Neural cell (in vitro differentiated cells): Measurements from ENCODE around the gene CNIH1. TPM values are rescaled to one million over a fixed set of nuclear protein-coding genes. Genes with fewer than 3 reads are reported as not detected.
A peak's percentile ranks its signal among the peaks of the same experiment; 100 is the strongest.

Experiments used
- H2AFZ ChIP-seq: fragments of 200-600, 300-800 bp; sonication (generic), shearing (Covaris generic); 2 replicates; pipeline ENCODE4 v1.6.0; 2014; ENCODE audit warnings: low read depth, mild to moderate bottlenecking, antibody characterized with exemption, low read length, moderate library complexity
- H3F3A ChIP-seq: fragments of 200-600 bp; shearing (Covaris generic); 2 replicates; pipeline ENCODE4 v1.6.1; 2016; ENCODE audit warnings: mild to moderate bottlenecking, moderate library complexity, mixed read lengths, antibody characterized with exemption, low read length; ENCODE audit not compliant: insufficient read depth, poor library complexity, severe bottlenecking
- H3K27ac ChIP-seq: fragments of 200-600, 300-800 bp; sonication (generic), shearing (Covaris generic); 2 replicates; pipeline ENCODE4 v1.5.1; 2014; ENCODE audit warnings: mild to moderate bottlenecking, low read length, moderate library complexity
- H3K27me3 ChIP-seq: fragments of 300-800, 200-600 bp; sonication (generic), shearing (Covaris generic); 2 replicates; pipeline ENCODE4 v1.6.0; 2014; ENCODE audit warnings: mild to moderate bottlenecking, low read depth, low read length, moderate library complexity; ENCODE audit not compliant: insufficient read depth
- H3K36me3 ChIP-seq: fragments of 300-800, 200-600 bp; sonication (generic), shearing (Covaris generic); 2 replicates; pipeline ENCODE4 v1.5.1; 2014; ENCODE audit warnings: mild to moderate bottlenecking, antibody characterized with exemption, low read length, moderate library complexity; ENCODE audit not compliant: insufficient read depth
- H3K4me2 ChIP-seq: fragments of 300-800, 200-600 bp; sonication (generic), shearing (Covaris generic); 2 replicates; pipeline ENCODE4 v1.6.0; 2014; ENCODE audit warnings: mild to moderate bottlenecking, low read length
- H3K4me3 ChIP-seq: fragments of 300-800, 200-600 bp; sonication (generic), shearing (Covaris generic); 2 replicates; pipeline ENCODE4 v1.5.1; 2014; ENCODE audit warnings: mild to moderate bottlenecking, low read length, moderate library complexity
- H3K79me2 ChIP-seq: fragments of 200-600 bp; shearing (Covaris generic); replicated peaks from 2 replicates; pipeline ENCODE4 v1.6.0; 2014; ENCODE audit warnings: mild to moderate bottlenecking, low read length, moderate library complexity; ENCODE audit not compliant: insufficient read depth
- H3K9ac ChIP-seq: fragments of 300-800, 200-600 bp; sonication (generic), shearing (Covaris generic); 2 replicates; pipeline ENCODE4 v1.6.1; 2016; ENCODE audit warnings: mild to moderate bottlenecking, low read length, mixed read lengths
- H3K9me2 ChIP-seq: fragments of 200-600 bp; shearing (Covaris generic); 2 replicates; pipeline ENCODE4 v1.6.1; 2016; ENCODE audit warnings: mild to moderate bottlenecking, low read length, mixed read lengths; ENCODE audit not compliant: insufficient read depth
- H3K9me3 ChIP-seq: fragments of 200-600, 300-800 bp; sonication (generic), shearing (Covaris generic); 2 replicates; pipeline ENCODE4 v1.6.1; 2016; ENCODE audit warnings: mild to moderate bottlenecking, mixed run types, low read length, moderate library complexity, mixed read lengths
- H4K20me1 ChIP-seq: fragments of 200-600 bp; shearing (Covaris generic); 2 replicates; pipeline ENCODE4 v1.6.1; 2016; ENCODE audit warnings: mild to moderate bottlenecking, mixed run types; ENCODE audit not compliant: insufficient read depth
- CTCF ChIP-seq: fragments of 450-650 bp; IDR thresholded peaks from 2 replicates; pipeline ENCODE4 v1.5.1; 2014; ENCODE audit warnings: antibody characterized with exemption, mild to moderate bottlenecking, moderate library complexity; ENCODE audit not compliant: poor library complexity, severe bottlenecking
- EP300 ChIP-seq: fragments of 450-650 bp; conservative IDR thresholded peaks from 2 replicates; pipeline ENCODE4 v1.6.1; 2014; ENCODE audit warnings: antibody characterized with exemption, mild to moderate bottlenecking, moderate library complexity; ENCODE audit not compliant: poor library complexity, severe bottlenecking
- EZH2 ChIP-seq: fragments of 200-600, 300-800 bp; shearing (Covaris generic), sonication (generic); IDR thresholded peaks from 2 replicates; pipeline ENCODE4 v1.6.1; 2014; ENCODE audit warnings: antibody characterized with exemption, low read length, borderline replicate concordance, mild to moderate bottlenecking; ENCODE audit not compliant: insufficient read depth, poor library complexity, severe bottlenecking
- MXI1 ChIP-seq: fragments of 450-650 bp; conservative IDR thresholded peaks from 2 replicates; pipeline ENCODE4 v1.6.1; 2014; ENCODE audit warnings: antibody characterized with exemption, mild to moderate bottlenecking; ENCODE audit not compliant: poor library complexity, severe bottlenecking
- POLR2AphosphoS5 ChIP-seq: IDR thresholded peaks from 2 replicates; pipeline ENCODE4 v1.6.1; 2012
- RAD21 ChIP-seq: fragments of 450-650 bp; conservative IDR thresholded peaks from 2 replicates; pipeline ENCODE4 v1.6.1; 2014; ENCODE audit warnings: antibody characterized with exemption, mild to moderate bottlenecking, moderate library complexity
- REST ChIP-seq: IDR thresholded peaks from 2 replicates; pipeline ENCODE4 v1.6.1; 2012; ENCODE audit warnings: borderline replicate concordance
- SMC3 ChIP-seq: fragments of 450-650 bp; conservative IDR thresholded peaks from 2 replicates; pipeline ENCODE4 v1.6.1; 2014; ENCODE audit warnings: antibody characterized with exemption, mild to moderate bottlenecking, moderate library complexity; ENCODE audit not compliant: poor library complexity
- TAF1 ChIP-seq: IDR thresholded peaks from 2 replicates; pipeline ENCODE4 v1.6.1; 2012; ENCODE audit warnings: low read depth
- polyA plus RNA-seq: library from polyadenylated mRNA; depleted of rRNA; stranded (reverse); fragments of >200 nt; gene quantifications from 2 replicates; pipeline ENCODE4 v1.2.3, GENCODE V29; 2014

Gene CNIH1
- polyA plus RNA-seq, 1 donor from 2014 or later = 125 TPM

GRCh38 chr14:54489731-54490444 lies 48.7 kb upstream of the CNIH1 start:
- Histone ChIP-seq H3K9me3 (no peaks in the 10 kb centered on the region), H3K4me3 (no peak overlapping the region), H2AFZ (peak overlapping the region; percentile 42), H3K27me3 (no peaks in the 10 kb centered on the region), H3K9ac (no peak overlapping the region), H3K27ac (no peak overlapping the region), H4K20me1 (no peaks in the 10 kb centered on the region), H3K9me2 (no peaks in the 10 kb centered on the region), H3K4me2 (no peak overlapping the region), H3F3A (no peaks in the 10 kb centered on the region), H3K36me3 (no peaks in the 10 kb centered on the region), H3K79me2 (peaks cover 27% of the 10 kb centered on the region)
- TF ChIP-seq TAF1 (no peak), EZH2 (no peak), MXI1 (no peak), REST (no peak), EP300 (no peak), SMC3 (no peak), POLR2AphosphoS5 (no peak), RAD21 (no peak), CTCF (no peak)

GRCh38 chr14:54489318-54489683 lies 48.1 kb upstream of the CNIH1 start:
- Histone ChIP-seq H3K9ac (peak overlapping the region; percentile 96), H3K27ac (peak overlapping the region; percentile 86), H3K36me3 (no peaks in the 10 kb centered on the region), H2AFZ (peak overlapping the region; percentile 42), H3K9me2 (no peaks in the 10 kb centered on the region), H3K79me2 (peaks cover 33% of the 10 kb centered on the region), H3K9me3 (no peaks in the 10 kb centered on the region), H4K20me1 (no peaks in the 10 kb centered on the region), H3K4me2 (peak overlapping the region; percentile 57), H3F3A (no peaks in the 10 kb centered on the region), H3K4me3 (peak overlapping the region; percentile 99), H3K27me3 (no peaks in the 10 kb centered on the region)
- TF ChIP-seq EP300 (no peak), EZH2 (no peak), MXI1 (no peak), REST (no peak), RAD21 (no peak), TAF1 (no peak), SMC3 (no peak), POLR2AphosphoS5 (no peak), CTCF (no peak)
